ENCODE results near the gene RNU5D-1. TPM values are rescaled to one million over a fixed set of nuclear protein-coding genes. Genes with fewer than 3 reads are reported as not detected.

Gene RNU5D-1
- total RNA-seq, 1 experiment from 2014 or later = not detected

- Histone ChIP-seq H3K4me2 (ENCODE audit: insufficient read depth, insufficient read length, low read length) (no peak overlapping the region), H3K9me3 (ENCODE audit: control insufficient read depth, low read depth, low read length) (no peaks in the 10 kb centered on the region), H2BK5ac (ENCODE audit: insufficient read length, low read length) (no peak overlapping the region), H3K79me1 (ENCODE audit: insufficient read depth, low read depth, low read length, poor library complexity, severe bottlenecking) (no peaks in the 10 kb centered on the region), H3K4me1 (ENCODE audit: insufficient read depth, low read length) (peaks cover 12% of the 10 kb centered on the region; the same call in 1 of the 2 replicates), H3K27me3 (ENCODE audit: insufficient read depth, low read length) (no peaks in the 10 kb centered on the region), H2BK12ac (ENCODE audit: insufficient read length, low read depth, low read length) (no peak overlapping the region), H2AFZ (ENCODE audit: low read length) (no peak overlapping the region), H3K27ac (ENCODE audit: insufficient read length, low read depth, low read length) (no peak overlapping the region), H3K14ac (ENCODE audit: insufficient read depth, low read length) (no peak overlapping the region), H2BK20ac (ENCODE audit: low read depth, low read length, poor library complexity, severe bottlenecking) (no peak overlapping the region), H3K4ac (ENCODE audit: low read depth, low read length) (no peak overlapping the region), H4K5ac (ENCODE audit: insufficient read length, low read depth, low read length) (no peak overlapping the region), H3K23me2 (ENCODE audit: insufficient read length, low read depth, low read length, poor library complexity, severe bottlenecking) (no peaks in the 10 kb centered on the region), H3K79me2 (ENCODE audit: insufficient read depth, low read length) (no peaks in the 10 kb centered on the region), H2BK15ac (ENCODE audit: low read depth, low read length) (no peak overlapping the region), H3K23ac (ENCODE audit: insufficient read length, low read depth, low read length) (no peak overlapping the region), H3K56ac (ENCODE audit: insufficient read length, low read depth, low read length) (no peak overlapping the region), H4K91ac (ENCODE audit: insufficient read length, low read depth, low read length) (no peak overlapping the region), H2BK120ac (ENCODE audit: low read depth, low read length, poor library complexity, severe bottlenecking) (no peak overlapping the region), H4K20me1 (ENCODE audit: control insufficient read depth, insufficient read depth, insufficient read length) (no peaks in the 10 kb centered on the region), H3K9ac (ENCODE audit: extremely low read depth, insufficient read length, low read length) (no peak overlapping the region), H3T11ph (ENCODE audit: low read length) (no peak overlapping the region), H4K8ac (replicated peaks; ENCODE audit: insufficient read length, low read depth, low read length) (no peak overlapping the region), H3K18ac (ENCODE audit: insufficient read length, low read depth, low read length) (no peak overlapping the region), H2AK5ac (ENCODE audit: insufficient read length, low read length) (no peak overlapping the region)
- WGBS (ENCODE audit: extremely low coverage, insufficient read length, low lambda C conversion rate) = no CpG with 5 or more reads among the region's 1 CpG
- no peak for TF ChIP-seq CTCF (conservative IDR thresholded peaks at IDR 0.05)
- DNase-seq = no peak
- Mint-ChIP-seq H3K4me3 (no peak overlapping the region), H3K27ac (peak overlapping the region in 1 of 3 experiments; percentile 29; a peak in 1 of 7 replicates), H3K36me3 (ENCODE audit: insufficient read depth in 1 of 3, low read depth in 3 of 3) (peaks cover 0 to 10% (median 0%) of the 10 kb centered on the region in 3 experiments; a peak in 3 of 7 replicates), H3K4me1 (peaks cover 27 to 36% of the 10 kb centered on the region in 2 experiments), H3K9me3 (no peaks in the 10 kb centered on the region; a peak in 1 of 5 replicates), H3K27me3 (ENCODE audit: low read depth) (no peaks in the 10 kb centered on the region; the same call in 1 of the 2 replicates)
Observed at GRCh38 chr1:44684525-44684924, 46.4 kb downstream of the RNU5D-1 start.

All from H9 (cell line).